Colonic mucosa (tissue), 4 donors: Measurements from ENCODE around the gene PDCD1LG2. TPM values are rescaled to one million over a fixed set of nuclear protein-coding genes. Genes with fewer than 3 reads are reported as not detected.

ENCODE experiments used
- DNase-seq: peaks from one replicate; pipeline ENCODE4 v3.0.0-alpha.2; 2020
- H3K27ac ChIP-seq: fragments of 200-600 bp; one replicate; pipeline ENCODE4 v1.8.0; 2021
- H3K27me3 ChIP-seq: fragments of 200-600 bp; one replicate; pipeline ENCODE4 v1.8.0; 2021
- H3K36me3 ChIP-seq: fragments of 200-600 bp; one replicate; pipeline ENCODE4 v1.8.0; 2021
- H3K4me1 ChIP-seq: fragments of 200-600 bp; one replicate; pipeline ENCODE4 v1.8.0; 2021; ENCODE audit warnings: mild to moderate bottlenecking
- H3K4me3 ChIP-seq: fragments of 200-600 bp; one replicate; pipeline ENCODE4 v1.8.0; 2021
- H3K9ac ChIP-seq, 2 donors: one replicate each; pipeline ENCODE4 v1.7.0; 2013; ENCODE audit warnings: control low read depth in 2 of 2, low read depth in 2 of 2, low read length in 2 of 2
- H3K9me3 ChIP-seq: fragments of 200-600 bp; one replicate; pipeline ENCODE4 v1.8.0; 2021
- CTCF ChIP-seq: fragments of 200-600 bp; IDR thresholded peaks from one replicate; pipeline ENCODE4 v1.8.0; 2022; ENCODE audit warnings: antibody characterized with exemption, mild to moderate bottlenecking
- intact Hi-C: fragments of 100-400 bp; cut with DNase I; formaldehyde crosslinking; loops from one replicate; pipeline ENCODE4 v1.14.1; 2022
- total RNA-seq, 2 donors: library from RNA; stranded (reverse); fragmentation: NEBNext Ultra II Directional in 1 of 2; extraction: Animal tissue kit (Norgen Biotek cat#: 25700) in 1 of 2; gene quantifications; one replicate each; pipeline ENCODE4 v1.2.1, GENCODE V29; 2021
- donor health status: healthy.
- donor health status: DM: no; HTN: no; CAD: no.
- donor health status: DM: no; HTN: no; CAD: no.

The PDCD1LG2 gene
- total RNA-seq, 2 donors from 2014 or later = 0.15 to 1.0 TPM

GRCh38 chr9:5609226-5609596 is 98.9 kb downstream of the PDCD1LG2 start:
- DNase-seq = no peak
- TF ChIP-seq CTCF = no peak
- no peak overlapping the region for H3K27ac ChIP-seq
- no peaks in the 10 kb centered on the region for H3K9me3 ChIP-seq
- intact Hi-C loops = no loop called here
- H3K4me1 ChIP-seq = no peaks in the 10 kb centered on the region
- no peaks in the 10 kb centered on the region for H3K27me3 ChIP-seq
- no peaks in the 10 kb centered on the region for H3K36me3 ChIP-seq
- H3K4me3 ChIP-seq = no peak overlapping the region
- peak overlapping the region in 1 of 2 donors; percentile 1 for H3K9ac ChIP-seq

- intact Hi-C loops = no loop called here
- Histone ChIP-seq H3K4me1 (no peaks in the 10 kb centered on the region), H3K27ac (no peak overlapping the region), H3K9ac (no peak overlapping the region), H3K36me3 (no peaks in the 10 kb centered on the region), H3K9me3 (no peaks in the 10 kb centered on the region), H3K4me3 (no peak overlapping the region), H3K27me3 (no peaks in the 10 kb centered on the region)
- no peak for DNase-seq
- TF ChIP-seq CTCF = no peak
These were observed 100.2 kb downstream of the PDCD1LG2 start for GRCh38 chr9:5610491-5610890.

DNA sequence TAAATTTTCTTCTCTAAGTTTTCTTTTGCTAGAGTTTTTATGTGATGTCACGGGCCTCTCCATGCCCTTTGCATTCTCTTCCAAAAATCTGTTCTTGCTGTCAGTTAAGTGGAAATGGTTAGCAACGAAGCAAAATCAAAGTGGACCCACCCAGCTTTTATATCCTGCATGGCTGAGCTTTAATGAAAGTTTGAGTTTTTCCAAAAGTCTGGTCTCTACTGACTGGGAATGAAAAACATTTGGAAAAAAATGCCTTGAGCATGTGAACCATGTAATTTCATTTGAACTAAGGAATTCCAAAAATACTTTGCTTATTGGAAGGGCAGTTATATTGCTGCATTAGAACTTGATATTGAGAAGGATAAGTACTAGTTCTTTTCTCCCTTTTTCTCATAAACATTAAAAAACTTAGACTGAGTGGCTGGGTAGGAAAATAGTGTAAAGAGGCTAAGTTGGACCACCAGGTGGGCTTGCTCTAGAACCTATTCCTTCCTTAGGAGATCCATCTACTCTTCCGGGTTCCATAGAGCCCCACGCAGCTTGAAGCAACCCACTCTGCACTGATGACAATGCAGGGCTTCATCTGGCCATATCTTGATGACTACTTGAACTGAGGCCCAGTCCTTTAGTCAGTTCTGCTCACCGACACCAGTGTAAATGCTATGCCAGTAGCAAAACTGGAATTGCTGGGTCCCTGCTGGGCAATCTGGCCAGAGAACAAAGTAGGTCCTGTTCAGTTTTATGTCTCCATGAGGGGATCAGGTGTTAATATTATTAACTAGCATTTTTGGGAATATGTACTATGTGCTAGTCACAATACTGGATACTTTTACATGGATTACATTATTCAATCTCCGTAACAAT is 101.2 kb downstream of the PDCD1LG2 start:
- no peaks in the 10 kb centered on the region for H3K27me3 ChIP-seq
- H3K4me1 ChIP-seq = no peaks in the 10 kb centered on the region
- H3K9me3 ChIP-seq = no peaks in the 10 kb centered on the region
- no peak for TF ChIP-seq CTCF
- no peak overlapping the region for H3K4me3 ChIP-seq
- H3K36me3 ChIP-seq = no peaks in the 10 kb centered on the region
- no peak overlapping the region for H3K27ac ChIP-seq
- DNase-seq = no peak
- intact Hi-C loops = no loop called here
- H3K9ac ChIP-seq = no peak overlapping the region

DNA sequence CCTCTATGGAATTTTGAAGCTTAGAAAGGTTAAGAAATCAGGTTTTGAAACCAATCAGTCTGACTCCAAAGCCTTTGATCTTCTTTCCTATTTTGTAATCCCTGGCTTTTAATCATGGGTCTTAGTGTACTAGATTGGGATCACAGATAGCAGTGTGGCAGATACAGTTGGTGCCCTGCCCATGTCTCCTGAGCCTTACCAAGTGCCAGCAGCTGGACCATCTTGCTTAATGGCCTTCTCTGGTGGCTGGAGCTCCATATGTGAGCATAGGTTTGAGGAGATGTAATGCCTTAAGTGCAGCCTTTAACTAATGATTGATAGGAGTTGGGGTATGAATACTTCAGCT is 101.8 kb downstream of the PDCD1LG2 start:
- Histone ChIP-seq H3K27me3 (no peaks in the 10 kb centered on the region), H3K9ac (no peak overlapping the region), H3K27ac (no peak overlapping the region), H3K4me3 (no peak overlapping the region), H3K9me3 (no peaks in the 10 kb centered on the region), H3K36me3 (no peaks in the 10 kb centered on the region), H3K4me1 (no peaks in the 10 kb centered on the region)
- no peak for DNase-seq
- intact Hi-C loops = no loop called here
- TF ChIP-seq CTCF = no peak

- H3K36me3 ChIP-seq = no peaks in the 10 kb centered on the region
- H3K4me3 ChIP-seq = no peak overlapping the region
- no peak for TF ChIP-seq CTCF
- no peaks in the 10 kb centered on the region for H3K4me1 ChIP-seq
- no peak for DNase-seq
- no peak overlapping the region for H3K9ac ChIP-seq
- H3K27ac ChIP-seq = no peak overlapping the region
- H3K27me3 ChIP-seq = no peaks in the 10 kb centered on the region
- no peaks in the 10 kb centered on the region for H3K9me3 ChIP-seq
- intact Hi-C loops = no loop called here
These were observed 103.9 kb downstream of the PDCD1LG2 start for GRCh38 chr9:5614192-5614591.
